ENCODE results near the gene C2CD2L.

Gene C2CD2L

GRCh38 chr11:119167933-119168332 lies 60.8 kb downstream of the C2CD2L start:
- no peak for TF ChIP-seq CTCF (IDR thresholded peaks at IDR 0.05)
- no peak for TF ChIP-seq ZFX (IDR thresholded peaks at IDR 0.05; ENCODE audit: borderline replicate concordance)
- no peak overlapping the region for H3K27ac ChIP-seq

All from 22Rv1 (cell line).